Muscle layer of duodenum (tissue), 2 donors: Measurements from ENCODE around the gene NLK.

Source experiments
- H3K27ac ChIP-seq: one replicate; pipeline ENCODE4 v1.7.0; 2013; ENCODE audit warnings: mild to moderate bottlenecking, low read length
- H3K27me3 ChIP-seq: one replicate; pipeline ENCODE4 v1.7.0; 2013; ENCODE audit warnings: low read depth, mild to moderate bottlenecking, control low read depth, low read length
- H3K36me3 ChIP-seq, 2 donors: one replicate each; pipeline ENCODE4 v1.7.0; 2013; ENCODE audit warnings: low read length in 2 of 2, control low read depth in 1 of 2, mild to moderate bottlenecking in 1 of 2; ENCODE audit not compliant: insufficient read depth in 2 of 2, control insufficient read depth in 1 of 2
- H3K4me1 ChIP-seq, 2 donors: one replicate each; pipeline ENCODE4 v1.7.0; 2013; ENCODE audit warnings: low read length in 2 of 2, mild to moderate bottlenecking in 2 of 2, control low read depth in 1 of 2, moderate library complexity in 1 of 2; ENCODE audit not compliant: insufficient read depth in 2 of 2, control insufficient read depth in 1 of 2
- H3K4me3 ChIP-seq, 2 donors: one replicate each; pipeline ENCODE4 v1.7.0; 2013; ENCODE audit warnings: low read length in 2 of 2, low read depth in 1 of 2, mild to moderate bottlenecking in 1 of 2
- H3K9me3 ChIP-seq, 2 donors: one replicate each; pipeline ENCODE4 v1.7.0; 2013; ENCODE audit warnings: low read length in 2 of 2, control low read depth in 1 of 2, mild to moderate bottlenecking in 1 of 2; ENCODE audit not compliant: control insufficient read depth in 1 of 2
- donor health status: healthy.

NLK gene

DNA sequence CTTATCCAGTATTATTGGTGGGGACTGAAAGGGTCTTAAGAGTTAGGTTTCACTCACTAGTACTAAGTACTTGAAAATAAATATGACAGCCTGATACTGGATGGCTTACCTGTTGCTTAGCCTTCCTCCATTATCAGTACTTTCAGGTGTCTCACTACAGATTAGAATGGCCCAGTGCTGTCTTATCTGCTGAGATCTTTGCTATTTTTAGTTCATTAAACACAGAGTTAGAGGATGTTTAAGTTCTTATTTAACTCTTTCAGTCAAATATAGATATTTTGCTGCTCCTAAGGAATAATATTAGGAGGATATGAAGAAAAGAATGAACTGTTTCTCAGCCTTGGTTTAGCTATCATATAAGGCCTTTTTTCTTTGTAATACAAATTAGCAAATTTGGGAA lies 74.8 kb downstream of the NLK start:
- H3K27ac ChIP-seq, result no peak overlapping the region
- H3K9me3 ChIP-seq, result no peaks in the 10 kb centered on the region
- H3K4me1 ChIP-seq, result peaks cover 3 to 6% of the 10 kb centered on the region in 2 donors
- H3K4me3 ChIP-seq, result no peak overlapping the region
- H3K27me3 ChIP-seq, result no peaks in the 10 kb centered on the region
- no peaks in the 10 kb centered on the region for H3K36me3 ChIP-seq

DNA sequence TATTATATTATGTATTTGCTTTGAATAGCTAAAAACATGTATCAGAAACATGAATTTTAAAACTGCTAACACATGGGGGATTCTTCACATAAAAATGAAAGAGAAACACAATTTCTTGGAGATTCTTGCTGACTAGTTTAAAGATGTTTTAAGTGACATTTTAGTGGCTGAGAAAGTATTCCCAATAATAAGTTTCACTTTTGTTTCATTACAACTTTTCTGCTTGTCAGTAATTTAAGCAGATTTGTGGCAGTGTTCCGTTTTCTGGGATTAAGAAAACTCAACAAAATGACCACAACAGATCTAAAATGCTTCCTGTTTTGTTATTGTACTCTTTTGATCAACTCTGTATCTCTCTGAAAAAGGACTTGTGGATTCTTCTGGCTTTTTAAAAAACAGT lies 75.9 kb downstream of the NLK start:
- Histone ChIP-seq H3K27ac (peak overlapping the region; percentile 14), H3K9me3 (no peaks in the 10 kb centered on the region), H3K4me1 (no peaks in the 10 kb centered on the region), H3K36me3 (peaks cover 10% of the 10 kb centered on the region in 2 donors), H3K27me3 (no peaks in the 10 kb centered on the region), H3K4me3 (peak overlapping the region in 1 of 2 donors; percentile 26)

DNA sequence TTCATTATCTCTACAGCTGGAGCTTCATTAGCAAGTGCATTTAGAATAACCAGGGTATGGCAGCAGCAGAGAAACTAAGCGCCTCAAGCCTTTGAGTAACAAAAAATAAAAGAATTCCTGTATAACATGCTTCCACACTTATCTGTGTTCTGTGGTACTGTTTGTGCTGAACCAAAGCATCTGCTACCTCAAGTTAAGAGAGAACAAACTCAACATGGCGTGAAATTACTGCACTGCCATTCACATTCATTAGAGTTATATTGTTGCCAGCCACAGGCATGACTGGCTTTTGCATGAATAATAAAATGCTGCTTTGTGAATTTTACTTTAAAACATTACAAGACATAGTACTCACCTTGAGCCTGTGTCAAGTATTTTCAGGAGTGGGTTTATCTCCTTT lies 76.6 kb downstream of the NLK start:
- no peaks in the 10 kb centered on the region for H3K4me1 ChIP-seq
- no peak overlapping the region for H3K27ac ChIP-seq

GRCh38 chr17:28119560-28119959 lies 77.1 kb downstream of the NLK start:
- no peaks in the 10 kb centered on the region for H3K27me3 ChIP-seq

More for the DNA sequence above, 76.6 kb downstream of the NLK start:
- H3K36me3 ChIP-seq, result peaks cover 10% of the 10 kb centered on the region in 2 donors
- no peaks in the 10 kb centered on the region for H3K27me3 ChIP-seq
- no peak overlapping the region for H3K4me3 ChIP-seq
- no peaks in the 10 kb centered on the region for H3K9me3 ChIP-seq

GRCh38 chr17:28120766-28121165 lies 78.3 kb downstream of the NLK start:
- H3K4me1 ChIP-seq, result no peaks in the 10 kb centered on the region
- no peaks in the 10 kb centered on the region for H3K27me3 ChIP-seq
- no peak overlapping the region for H3K4me3 ChIP-seq
- no peaks in the 10 kb centered on the region for H3K9me3 ChIP-seq
- peaks cover 10% of the 10 kb centered on the region in 2 donors for H3K36me3 ChIP-seq
- H3K27ac ChIP-seq, result no peak overlapping the region

More at GRCh38 chr17:28119560-28119959, 77.1 kb downstream of the NLK start:
- H3K27ac ChIP-seq, result no peak overlapping the region
- peaks cover 10% of the 10 kb centered on the region in 2 donors for H3K36me3 ChIP-seq
- no peak overlapping the region for H3K4me3 ChIP-seq
- no peaks in the 10 kb centered on the region for H3K4me1 ChIP-seq
- no peaks in the 10 kb centered on the region for H3K9me3 ChIP-seq

GRCh38 chr17:28124962-28125361 lies 82.5 kb downstream of the NLK start:
- Histone ChIP-seq H3K36me3 (peaks cover 10% of the 10 kb centered on the region in 2 donors), H3K4me3 (no peak overlapping the region), H3K9me3 (no peaks in the 10 kb centered on the region), H3K4me1 (no peaks in the 10 kb centered on the region), H3K27me3 (no peaks in the 10 kb centered on the region), H3K27ac (no peak overlapping the region)

DNA sequence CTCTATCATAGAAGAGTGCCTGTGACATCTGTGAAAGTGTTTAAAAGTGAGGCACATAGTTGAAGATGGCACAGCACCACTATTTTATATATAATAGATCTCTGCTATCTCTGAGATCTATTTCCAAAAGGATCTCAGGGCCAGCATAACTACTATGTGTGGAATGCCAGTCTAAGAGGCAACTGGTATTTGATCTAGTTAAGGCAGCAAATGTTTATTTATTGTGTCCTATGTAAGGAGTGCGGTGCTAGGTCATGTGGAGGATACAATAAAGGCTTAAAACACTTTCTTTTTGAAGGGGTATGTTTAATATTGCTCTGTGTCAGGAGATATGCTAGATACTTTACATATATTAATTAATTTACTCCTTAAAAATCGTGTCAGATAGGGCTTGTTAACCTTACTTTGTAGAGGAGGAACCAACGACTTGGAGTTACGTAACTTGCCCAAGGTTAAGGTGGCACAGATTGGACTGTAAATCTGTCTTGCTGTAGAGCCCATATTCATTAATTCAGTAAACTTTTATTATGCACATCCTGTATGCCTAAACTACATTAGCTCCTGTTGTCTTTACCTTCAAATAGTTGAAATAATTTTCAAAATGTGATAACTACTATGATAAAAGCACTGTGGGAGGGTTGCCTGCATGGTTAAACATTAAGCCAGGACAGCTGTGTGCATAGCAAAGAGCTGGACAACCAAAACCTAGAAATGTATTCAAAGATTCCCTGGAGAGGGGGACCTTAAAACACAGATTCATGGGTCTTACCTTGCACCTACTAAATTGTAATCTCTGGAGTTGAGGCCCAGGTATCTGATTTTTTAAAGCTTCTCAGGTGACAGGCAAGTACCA lies 83.3 kb downstream of the NLK start:
- Histone ChIP-seq H3K9me3 (no peaks in the 10 kb centered on the region), H3K4me1 (no peaks in the 10 kb centered on the region), H3K36me3 (peaks cover 10% of the 10 kb centered on the region in 2 donors), H3K27ac (no peak overlapping the region), H3K4me3 (no peak overlapping the region), H3K27me3 (no peaks in the 10 kb centered on the region)

GRCh38 chr17:28127196-28127595 lies 84.7 kb downstream of the NLK start:
- no peaks in the 10 kb centered on the region for H3K4me1 ChIP-seq
- H3K27me3 ChIP-seq, result no peaks in the 10 kb centered on the region
- H3K27ac ChIP-seq, result no peak overlapping the region
- no peak overlapping the region for H3K4me3 ChIP-seq
- H3K9me3 ChIP-seq, result no peaks in the 10 kb centered on the region
- peaks cover 10% of the 10 kb centered on the region in 2 donors for H3K36me3 ChIP-seq

DNA sequence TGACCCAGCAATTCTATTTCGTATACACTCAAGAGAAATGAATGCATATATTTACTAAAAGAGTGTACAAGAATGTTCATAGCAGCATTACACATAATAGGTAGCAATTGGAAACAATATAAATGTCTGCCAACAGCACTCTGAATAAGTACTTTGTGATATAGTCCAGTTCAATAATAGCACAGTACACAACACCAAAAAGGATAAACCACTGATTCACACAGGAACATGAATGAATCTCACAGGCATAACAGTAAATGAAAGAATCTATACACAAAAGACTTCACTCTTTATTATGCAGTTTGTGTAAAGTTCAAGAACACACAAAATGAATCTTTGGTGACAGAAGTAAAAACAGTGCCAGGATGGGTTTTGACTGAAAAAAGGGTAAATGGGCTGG lies 86.3 kb downstream of the NLK start:
- Histone ChIP-seq H3K4me3 (no peak overlapping the region), H3K4me1 (no peaks in the 10 kb centered on the region)

DNA sequence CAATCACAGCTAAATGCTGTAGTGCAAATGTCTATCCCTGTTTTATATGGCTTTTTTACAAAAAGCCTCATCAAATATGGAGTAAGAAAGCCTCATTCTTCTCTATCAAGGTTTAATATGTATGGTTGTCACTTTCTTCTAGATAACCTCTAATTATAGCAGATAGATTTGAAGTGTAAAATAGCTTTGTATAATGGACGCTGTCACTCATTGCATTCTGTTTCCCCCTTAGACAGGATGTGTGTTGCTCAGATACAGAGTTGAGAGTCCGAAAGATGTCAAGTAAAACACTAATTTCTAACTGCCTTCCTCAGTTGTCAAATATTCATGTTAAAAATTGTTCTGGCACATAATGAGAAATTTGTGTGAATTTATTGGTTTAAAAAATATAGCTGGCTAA lies 88.0 kb downstream of the NLK start:
- Histone ChIP-seq H3K9me3 (no peaks in the 10 kb centered on the region), H3K4me3 (no peak overlapping the region), H3K36me3 (peaks cover 5 to 9% of the 10 kb centered on the region in 2 donors), H3K27me3 (no peaks in the 10 kb centered on the region), H3K27ac (no peak overlapping the region), H3K4me1 (no peaks in the 10 kb centered on the region)

More for the DNA sequence above, 86.3 kb downstream of the NLK start:
- Histone ChIP-seq H3K36me3 (peaks cover 5 to 9% of the 10 kb centered on the region in 2 donors), H3K9me3 (no peaks in the 10 kb centered on the region), H3K27me3 (no peaks in the 10 kb centered on the region), H3K27ac (no peak overlapping the region)

- Histone ChIP-seq H3K36me3 (peaks cover 5 to 9% of the 10 kb centered on the region in 2 donors), H3K27ac (no peak overlapping the region), H3K4me1 (no peaks in the 10 kb centered on the region), H3K9me3 (no peaks in the 10 kb centered on the region), H3K27me3 (no peaks in the 10 kb centered on the region), H3K4me3 (no peak overlapping the region)
Measured at GRCh38 chr17:28131599-28131998, 89.1 kb downstream of the NLK start.

GRCh38 chr17:28133562-28133970 lies 91.1 kb downstream of the NLK start:
- no peaks in the 10 kb centered on the region for H3K9me3 ChIP-seq
- peaks cover 5 to 9% of the 10 kb centered on the region in 2 donors for H3K36me3 ChIP-seq
- H3K27ac ChIP-seq, result no peak overlapping the region
- H3K4me3 ChIP-seq, result no peak overlapping the region
- H3K27me3 ChIP-seq, result no peaks in the 10 kb centered on the region
- H3K4me1 ChIP-seq, result no peaks in the 10 kb centered on the region
